ENCODE data around the gene IER2. TPM values are rescaled to one million over a fixed set of nuclear protein-coding genes. Genes with fewer than 3 reads are reported as not detected.
"Not testable (repeated sequence)": the region's sequence is repeated elsewhere in the genome, so short reads cannot be mapped to it uniquely, and the experiment has no call there.

The IER2 gene
- total RNA-seq, 1 donor from 2014 or later, result 145 TPM

DNA sequence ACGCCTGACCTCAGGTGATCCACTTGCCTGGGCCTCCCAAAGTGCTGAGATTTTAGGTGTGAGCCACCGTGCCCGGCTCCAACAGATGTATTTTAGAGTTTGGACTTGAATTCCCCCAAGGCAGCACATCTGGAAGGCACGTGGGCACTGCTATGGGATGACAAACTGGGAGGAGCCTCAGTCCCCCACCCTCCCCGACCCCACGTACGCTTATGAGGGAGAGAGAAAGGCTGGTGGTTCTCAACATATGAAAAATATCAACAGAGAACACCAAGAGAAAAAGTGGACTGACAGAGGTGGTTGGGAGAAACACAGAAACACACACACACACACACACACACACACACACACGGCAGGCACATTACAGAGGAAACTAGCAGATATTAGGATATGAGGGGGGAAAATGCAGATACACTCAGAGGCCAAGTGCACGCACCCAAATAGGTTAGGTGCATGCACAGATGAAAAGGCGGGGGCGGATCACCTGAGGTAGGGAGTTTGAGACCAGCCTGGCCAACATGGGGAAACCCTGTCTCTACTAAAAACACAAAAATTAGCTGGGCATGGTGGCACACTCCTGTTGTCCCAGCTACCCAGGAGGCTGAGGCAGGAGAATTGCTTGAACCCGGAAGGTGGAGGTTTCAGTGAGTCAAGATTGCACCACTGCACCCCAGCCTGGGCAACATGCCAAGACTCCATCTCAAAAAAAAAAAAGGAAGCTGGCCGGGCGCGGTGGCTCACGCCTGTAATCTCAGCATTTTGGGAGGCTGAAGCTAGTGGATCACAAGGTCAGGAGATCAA, 3.2 kb upstream of the IER2 start:
- TF ChIP-seq, protein P1, sequence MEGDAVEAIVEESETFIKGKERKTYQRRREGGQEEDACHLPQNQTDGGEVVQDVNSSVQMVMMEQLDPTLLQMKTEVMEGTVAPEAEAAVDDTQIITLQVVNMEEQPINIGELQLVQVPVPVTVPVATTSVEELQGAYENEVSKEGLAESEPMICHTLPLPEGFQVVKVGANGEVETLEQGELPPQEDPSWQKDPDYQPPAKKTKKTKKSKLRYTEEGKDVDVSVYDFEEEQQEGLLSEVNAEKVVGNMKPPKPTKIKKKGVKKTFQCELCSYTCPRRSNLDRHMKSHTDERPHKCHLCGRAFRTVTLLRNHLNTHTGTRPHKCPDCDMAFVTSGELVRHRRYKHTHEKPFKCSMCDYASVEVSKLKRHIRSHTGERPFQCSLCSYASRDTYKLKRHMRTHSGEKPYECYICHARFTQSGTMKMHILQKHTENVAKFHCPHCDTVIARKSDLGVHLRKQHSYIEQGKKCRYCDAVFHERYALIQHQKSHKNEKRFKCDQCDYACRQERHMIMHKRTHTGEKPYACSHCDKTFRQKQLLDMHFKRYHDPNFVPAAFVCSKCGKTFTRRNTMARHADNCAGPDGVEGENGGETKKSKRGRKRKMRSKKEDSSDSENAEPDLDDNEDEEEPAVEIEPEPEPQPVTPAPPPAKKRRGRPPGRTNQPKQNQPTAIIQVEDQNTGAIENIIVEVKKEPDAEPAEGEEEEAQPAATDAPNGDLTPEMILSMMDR (conservative IDR thresholded peaks at IDR 0.05; ENCODE audit: low read depth, low read length), result no peak
- no peak for DNase-seq (ENCODE audit: low read depth)
- H3K4me3 ChIP-seq (ENCODE audit: low read depth, low read length), result no peak overlapping the region

DNA sequence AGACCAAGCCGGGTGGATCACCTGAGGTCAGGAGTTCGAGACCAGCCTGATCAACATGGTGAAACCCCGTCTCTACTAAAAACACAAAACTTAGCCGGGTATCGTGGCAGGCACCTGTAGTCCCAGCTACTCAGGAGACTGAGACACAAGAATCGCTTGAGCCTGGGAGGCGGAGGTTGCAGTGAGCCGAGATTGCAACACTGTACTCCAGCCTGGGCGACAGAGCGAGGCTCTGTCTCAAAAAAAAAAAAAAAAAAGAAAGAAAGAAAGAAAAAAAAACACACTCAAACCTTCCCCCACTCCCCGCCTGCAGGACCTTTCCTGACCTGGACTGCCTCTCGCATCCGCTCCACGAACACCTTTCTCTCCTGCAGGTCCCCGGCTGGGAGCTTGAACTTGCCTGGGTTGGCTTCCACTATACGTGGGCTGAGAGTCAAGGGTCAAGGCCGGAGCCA, 1.0 kb upstream of the IER2 start:
- DNase-seq (ENCODE audit: low read depth), result not testable (repeated sequence)
- peak overlapping the region; percentile 88 for H3K4me3 ChIP-seq (ENCODE audit: low read depth, low read length)

DNA sequence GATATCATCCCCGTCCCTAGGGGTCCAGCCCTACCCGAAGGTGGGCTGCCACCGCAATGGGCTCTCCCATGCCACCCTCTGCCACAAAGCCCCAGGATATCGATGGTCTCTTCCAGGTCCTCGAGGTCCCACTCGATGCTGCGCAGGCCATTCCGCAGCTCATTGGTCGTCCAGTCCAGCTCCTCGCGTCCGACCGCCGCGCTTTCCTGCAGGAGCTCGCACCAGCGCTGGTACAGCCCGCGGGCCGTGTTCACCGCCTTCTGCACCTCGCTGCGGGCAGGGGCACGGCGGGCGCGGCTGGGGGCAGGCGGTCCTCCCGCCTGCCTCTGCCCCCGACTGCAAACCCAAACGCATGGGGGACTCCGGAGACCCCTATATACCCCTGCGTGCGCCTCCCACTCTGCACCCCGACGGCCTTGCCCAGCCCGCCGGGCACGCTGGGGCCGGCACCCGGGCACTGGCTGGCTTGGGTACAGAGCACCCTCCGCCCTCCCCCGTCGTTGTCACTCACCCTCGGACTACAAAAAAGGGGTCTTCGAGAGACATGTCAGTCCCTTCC, 504 bp upstream of the IER2 start:
- no peak for DNase-seq (ENCODE audit: low read depth)
- TF ChIP-seq, protein P1 (conservative IDR thresholded peaks at IDR 0.05; ENCODE audit: low read depth, low read length), result no peak
- peak overlapping the region; percentile 88 for H3K4me3 ChIP-seq (ENCODE audit: low read depth, low read length)

DNA sequence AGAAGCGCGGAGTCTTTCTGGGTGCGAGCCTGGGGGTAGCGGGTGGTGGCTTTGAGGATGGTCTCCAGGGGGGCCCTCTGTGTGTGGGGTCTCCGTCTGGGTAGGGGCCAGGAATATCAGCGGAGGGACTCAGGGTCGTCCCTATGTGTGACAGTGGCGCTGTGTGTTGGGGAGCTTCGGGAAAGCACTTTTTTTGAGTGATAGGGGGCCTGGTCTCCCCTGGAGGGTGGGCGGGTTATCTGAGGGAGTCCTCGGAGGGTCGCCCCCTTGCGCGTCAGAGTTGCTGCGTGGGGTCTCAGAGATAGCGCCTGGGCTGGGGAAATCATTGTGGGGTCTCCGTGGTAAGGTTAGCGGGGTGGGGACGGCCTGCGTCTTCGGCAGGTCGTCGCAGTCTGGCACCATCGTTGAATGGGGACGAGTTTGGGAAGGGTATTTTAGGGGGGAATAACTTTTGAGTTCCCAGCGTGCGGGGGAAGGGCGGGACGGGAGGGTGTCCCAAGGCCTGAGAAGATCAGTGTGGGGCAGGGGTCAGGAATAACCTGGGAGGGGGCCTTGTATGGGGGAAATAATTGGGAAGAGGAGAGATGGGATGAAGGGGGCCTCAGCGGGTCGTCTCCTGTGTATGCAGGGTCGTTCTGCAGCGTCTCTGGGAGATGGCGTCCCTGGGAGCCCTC, 857 bp downstream of the IER2 start:
- TF ChIP-seq, protein P1 (conservative IDR thresholded peaks at IDR 0.05; ENCODE audit: low read depth, low read length), result no peak
- H3K4me3 ChIP-seq (ENCODE audit: low read depth, low read length), result peak overlapping the region; percentile 88
- DNase-seq (ENCODE audit: low read depth), result no peak

DNA sequence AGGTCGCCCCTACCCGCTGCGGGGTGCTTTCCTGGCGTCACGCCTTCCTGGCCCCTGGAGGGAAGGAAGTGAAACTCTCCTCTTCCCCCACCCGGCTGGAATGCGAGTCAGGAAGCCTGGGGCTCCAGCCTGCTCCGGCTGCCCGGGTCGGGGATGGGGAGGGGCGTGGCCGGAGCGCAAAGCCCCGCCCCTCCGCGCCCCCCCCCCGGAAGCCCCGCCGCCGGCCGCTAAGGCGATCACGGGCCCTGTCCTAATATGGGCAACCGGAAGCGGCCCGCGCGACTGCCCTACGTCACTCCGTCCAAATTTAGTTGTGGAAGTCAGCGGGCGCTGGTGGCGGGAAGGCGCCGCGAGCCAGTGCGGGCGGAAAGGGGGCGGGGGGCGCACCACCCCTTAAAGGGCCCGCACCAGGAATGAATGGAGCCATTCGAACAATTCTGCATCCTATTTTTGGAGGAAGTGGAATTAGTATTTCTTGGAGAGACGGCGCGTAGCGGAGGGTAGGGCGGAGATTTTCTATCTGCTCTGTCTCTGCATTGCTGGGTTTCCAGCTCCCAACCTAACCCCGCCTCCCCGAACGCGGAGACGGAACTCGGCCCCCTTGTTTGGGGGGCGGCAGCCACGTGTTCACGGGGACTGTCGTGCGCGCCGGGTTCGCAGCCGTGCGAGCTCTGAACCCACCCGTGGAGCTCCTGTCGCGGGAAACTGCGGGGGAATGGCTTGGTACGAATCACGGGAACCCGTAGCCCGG, 1.6 kb downstream of the IER2 start:
- H3K4me3 ChIP-seq (ENCODE audit: low read depth, low read length), result peak overlapping the region; percentile 92
- DNase-seq (ENCODE audit: low read depth), result no peak

DNA sequence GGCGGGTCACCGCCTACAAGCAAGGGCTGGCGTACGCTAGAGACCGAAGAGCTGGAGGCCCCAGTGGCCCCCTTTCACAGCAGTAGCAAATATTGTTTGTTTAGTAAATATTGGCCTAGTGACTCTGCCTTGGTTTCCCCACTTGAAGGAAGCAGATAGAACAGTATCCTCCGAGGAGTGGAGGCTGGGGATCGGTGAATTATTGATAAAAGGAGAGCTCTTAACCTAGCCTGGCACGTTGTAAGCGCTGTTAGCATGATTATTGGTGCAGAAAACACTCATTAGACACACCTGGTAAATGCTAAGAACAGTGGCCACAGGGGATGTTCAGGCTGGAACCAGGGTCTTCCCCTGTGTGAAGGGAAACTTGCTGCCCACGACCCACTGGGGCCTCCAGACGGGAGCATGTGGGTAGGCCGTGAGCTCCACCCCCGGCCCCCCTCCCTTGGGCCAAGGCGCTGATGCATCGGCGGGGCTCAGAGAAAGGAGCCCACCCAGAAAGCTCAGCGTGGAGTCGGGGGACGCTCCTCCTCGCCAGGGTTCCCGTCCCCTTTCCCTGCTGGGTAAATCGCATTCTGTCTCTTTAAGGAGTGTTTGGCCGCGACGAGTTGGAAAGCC, 2.3 kb downstream of the IER2 start:
- peak overlapping the region; percentile 92 for H3K4me3 ChIP-seq (ENCODE audit: low read depth, low read length)
- no peak for DNase-seq (ENCODE audit: low read depth)
- TF ChIP-seq, protein P1 (conservative IDR thresholded peaks at IDR 0.05; ENCODE audit: low read depth, low read length), result no peak

More for the DNA sequence above, 1.6 kb downstream of the IER2 start:
- TF ChIP-seq, protein P1 (conservative IDR thresholded peaks at IDR 0.05; ENCODE audit: low read depth, low read length), result no peak
